ENCODE results near the gene WDFY2. TPM values are rescaled to one million over a fixed set of nuclear protein-coding genes. Genes with fewer than 3 reads are reported as not detected.

The WDFY2 gene
- total and polyA plus RNA-seq, 7 experiments from 2014 or later, result 3.2 to 44.3 (median 18.6) TPM

DNA sequence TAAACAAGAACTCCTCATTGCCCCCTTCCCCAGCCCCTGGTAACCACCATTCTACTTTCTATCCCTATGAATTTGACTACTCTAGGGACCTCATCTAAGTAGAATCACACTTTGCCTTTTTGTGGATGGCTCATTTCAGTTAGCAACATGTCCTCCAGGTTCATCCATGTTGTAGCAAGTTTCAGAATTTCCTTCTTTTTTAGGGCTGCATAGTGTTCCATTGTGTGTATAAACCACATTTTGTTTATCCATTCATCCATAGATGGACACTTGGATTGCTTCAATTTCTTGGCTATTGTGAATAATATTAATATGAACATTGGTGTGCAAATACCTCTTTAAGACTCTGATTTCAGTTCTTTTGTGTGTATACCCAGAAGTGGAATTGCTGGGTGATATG lies 224.5 kb downstream of the WDFY2 start:
- Histone ChIP-seq H3K27me3 (ENCODE audit: control insufficient read depth in 2 of 2, insufficient read depth in 2 of 2, low read length in 2 of 2) (no peaks in the 10 kb centered on the region), H3K4me3 (ENCODE audit: low read length) (no peak overlapping the region), H3K9me3 (ENCODE audit: control insufficient read depth in 2 of 3, low read length in 3 of 3) (no peaks in the 10 kb centered on the region), H3K27ac (ENCODE audit: low read depth, low read length) (no peak overlapping the region), H3K4me1 (ENCODE audit: control insufficient read depth in 2 of 2, insufficient read depth in 2 of 2, low read length in 2 of 2) (peaks cover 11 to 26% of the 10 kb centered on the region in 2 donors), H3K36me3 (ENCODE audit: control insufficient read depth in 2 of 3, insufficient read depth in 3 of 3, low read length in 3 of 3) (peaks cover 0 to 45% (median 14%) of the 10 kb centered on the region in 3 experiments)
- ATAC-seq, result no peak
- Mint-ChIP-seq H3K27me3 (peaks cover 0 to 3% (median 0%) of the 10 kb centered on the region in 5 donors), H3K4me3 (peak overlapping the region in 1 of 10 donors; percentile 27), H3K4me1 (peaks cover 25 to 77% (median 54%) of the 10 kb centered on the region in 7 donors), H3K27ac (peak overlapping the region in 7 of 9 donors; percentile 60 to 100 (median 99)), H3K9me3 (peaks cover 0 to 2% (median 0%) of the 10 kb centered on the region in 11 donors), H3K36me3 (peaks cover 0 to 31% (median 25%) of the 10 kb centered on the region in 5 donors)
- DNase-seq, result no peak
- CTCF ChIA-PET, result interaction anchor here (1.0 to 2.9 kb wide), 2 partner anchors 12 to 23 kb away, joined by 4 to 16 read pairs; no protein-coding TSS in a partner anchor
- intact Hi-C loops (cut with micrococcal nuclease), result loop anchor here (10.0 kb wide), 4 partner anchors 164 to 1684 kb away; no protein-coding TSS in a partner anchor
- POLR2A ChIA-PET, result interaction anchor here (0.7 to 13.1 kb wide), 4 partner anchors 16 to 356 kb away, joined by 3 to 324 read pairs (median 26); partner anchors contain the start of gene INTS6

DNA sequence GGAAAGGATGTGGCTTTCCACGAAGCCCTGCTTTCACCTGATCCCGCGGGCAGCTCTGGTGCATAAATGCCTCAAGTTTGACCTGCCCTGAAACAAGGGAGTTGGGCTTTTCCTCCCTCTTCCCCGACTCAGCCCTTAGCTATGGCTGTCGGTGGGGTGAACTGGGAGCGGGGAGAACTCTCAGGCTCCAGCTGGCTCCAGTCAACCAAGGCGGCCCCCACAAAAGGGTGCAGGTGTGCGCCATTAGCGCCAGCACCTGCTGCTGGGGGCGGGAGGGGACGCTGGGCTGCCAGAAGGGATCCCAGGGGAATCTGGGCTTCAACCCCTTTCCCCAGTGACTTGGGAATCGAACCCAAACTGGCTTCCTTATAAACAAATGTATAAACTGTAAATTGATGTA lies 226.8 kb downstream of the WDFY2 start:
- Mint-ChIP-seq H3K4me3 (no peak overlapping the region), H3K9me3 (no peaks in the 10 kb centered on the region), H3K27me3 (no peaks in the 10 kb centered on the region), H3K27ac (peak overlapping the region in 6 of 9 donors; percentile 79 to 99 (median 86)), H3K36me3 (peaks cover 0 to 33% (median 25%) of the 10 kb centered on the region in 5 donors), H3K4me1 (peaks cover 19 to 82% (median 57%) of the 10 kb centered on the region in 7 donors)
- peaks cover 11 to 35% of the 10 kb centered on the region in 2 donors for H3K4me1 ChIP-seq (ENCODE audit: control insufficient read depth in 2 of 2, insufficient read depth in 2 of 2, low read length in 2 of 2)
- peaks cover 0 to 50% (median 14%) of the 10 kb centered on the region in 3 experiments for H3K36me3 ChIP-seq (ENCODE audit: control insufficient read depth in 2 of 3, insufficient read depth in 3 of 3, low read length in 3 of 3)
- H3K9me3 ChIP-seq (ENCODE audit: control insufficient read depth in 2 of 3, low read length in 3 of 3), result no peaks in the 10 kb centered on the region
- CTCF ChIA-PET, result interaction anchor here (2.9 to 3.4 kb wide), 2 partner anchors 10 to 21 kb away, joined by 16 read pairs; no protein-coding TSS in a partner anchor
- no peak for ATAC-seq
- H3K4me3 ChIP-seq (ENCODE audit: low read length), result no peak overlapping the region
- H3K27ac ChIP-seq (ENCODE audit: low read depth, low read length), result peak overlapping the region; percentile 52
- intact Hi-C loops (cut with micrococcal nuclease), result no loop called here
- POLR2A ChIA-PET, result interaction anchor here (0.9 to 13.1 kb wide), 5 partner anchors 13 to 1695 kb away, joined by 3 to 324 read pairs (median 8); partner anchors contain the start of gene INTS6
- H3K27me3 ChIP-seq (ENCODE audit: control insufficient read depth in 2 of 2, insufficient read depth in 2 of 2, low read length in 2 of 2), result no peaks in the 10 kb centered on the region
- no peak for DNase-seq

DNA sequence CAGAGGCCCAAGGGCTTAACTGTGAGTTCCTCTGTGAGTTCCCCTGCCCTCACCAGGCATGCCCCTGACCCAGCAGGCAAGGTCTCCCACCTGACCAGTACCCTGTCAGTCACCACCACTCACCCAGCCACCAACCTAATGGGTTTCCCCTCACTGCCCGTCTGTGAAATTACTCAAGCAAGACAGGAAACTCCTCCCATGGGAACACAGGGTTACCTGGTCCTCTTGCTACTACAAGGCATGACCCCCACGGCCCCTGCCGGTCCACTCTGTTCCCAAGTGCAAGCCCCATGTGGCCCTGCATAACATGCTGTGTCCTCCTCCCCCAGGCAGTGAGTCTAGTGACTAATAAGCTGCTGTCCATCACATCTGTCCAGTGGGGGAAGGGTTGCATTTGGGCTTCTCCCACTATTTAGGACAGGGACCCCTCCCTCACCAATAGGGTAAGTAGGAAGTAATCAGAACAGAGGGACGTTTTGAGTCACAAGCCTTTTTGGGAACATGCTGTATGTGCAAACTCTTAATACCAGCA lies 227.7 kb downstream of the WDFY2 start:
- no peak for ATAC-seq
- Histone ChIP-seq H3K27me3 (ENCODE audit: control insufficient read depth in 2 of 2, insufficient read depth in 2 of 2, low read length in 2 of 2) (no peaks in the 10 kb centered on the region), H3K36me3 (ENCODE audit: control insufficient read depth in 2 of 3, insufficient read depth in 3 of 3, low read length in 3 of 3) (peaks cover 0 to 57% (median 18%) of the 10 kb centered on the region in 3 experiments), H3K4me3 (ENCODE audit: low read length) (no peak overlapping the region), H3K9me3 (ENCODE audit: control insufficient read depth in 2 of 3, low read length in 3 of 3) (no peaks in the 10 kb centered on the region), H3K4me1 (ENCODE audit: control insufficient read depth in 2 of 2, insufficient read depth in 2 of 2, low read length in 2 of 2) (peaks cover 11 to 44% of the 10 kb centered on the region in 2 donors), H3K27ac (ENCODE audit: low read depth, low read length) (peak overlapping the region; percentile 41)
- DNase-seq, result no peak
- ChIA-PET CTCF (interaction anchor here (0.8 to 5.0 kb wide), 5 partner anchors 9 to 390 kb away, joined by 3 to 192 read pairs (median 16); no protein-coding TSS in a partner anchor), POLR2A (interaction anchor here (2.4 to 13.1 kb wide), 3 partner anchors 10 to 22 kb away, joined by 13 to 324 read pairs (median 84); no protein-coding TSS in a partner anchor)
- Mint-ChIP-seq H3K4me1 (peaks cover 20 to 83% (median 57%) of the 10 kb centered on the region in 7 donors), H3K4me3 (peak overlapping the region in 2 of 10 donors; percentile 4 to 33), H3K36me3 (peaks cover 0 to 30% (median 25%) of the 10 kb centered on the region in 5 donors), H3K9me3 (no peaks in the 10 kb centered on the region), H3K27ac (peak overlapping the region in 8 of 9 donors; percentile 52 to 99 (median 86)), H3K27me3 (no peaks in the 10 kb centered on the region)
- intact Hi-C loops (cut with micrococcal nuclease), result no loop called here

DNA sequence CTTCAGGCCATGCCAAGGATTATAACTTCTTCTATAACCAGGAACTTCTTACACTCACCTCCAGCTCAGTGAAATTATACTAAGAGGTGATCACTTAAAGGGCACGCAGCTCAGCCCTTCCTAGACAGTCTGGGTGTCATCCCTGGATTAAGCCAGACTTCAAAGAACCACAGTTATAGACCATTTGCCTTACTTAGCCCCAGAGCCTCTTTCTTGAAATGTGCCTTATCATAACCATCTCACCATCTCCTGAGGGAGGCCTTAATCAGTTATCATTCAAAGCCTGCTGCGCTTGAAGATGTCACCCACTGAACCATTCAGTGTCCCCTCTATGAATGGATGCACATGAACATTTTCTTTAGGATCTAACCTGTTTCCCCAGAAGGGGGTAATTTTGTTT lies 229.8 kb downstream of the WDFY2 start:
- CTCF ChIA-PET, result interaction anchor here (0.7 to 5.0 kb wide), 11 partner anchors 8 to 369 kb away, joined by 3 to 192 read pairs (median 8); no protein-coding TSS in a partner anchor
- no peaks in the 10 kb centered on the region for H3K9me3 ChIP-seq (ENCODE audit: control insufficient read depth in 2 of 3, low read length in 3 of 3)
- DNase-seq (no peak), ATAC-seq (no peak)
- peaks cover 11 to 65% of the 10 kb centered on the region in 2 donors for H3K4me1 ChIP-seq (ENCODE audit: control insufficient read depth in 2 of 2, insufficient read depth in 2 of 2, low read length in 2 of 2)
- peaks cover 33 to 85% (median 76%) of the 10 kb centered on the region in 7 donors for H3K4me1 Mint-ChIP-seq
- peak overlapping the region in 3 of 10 donors; percentile 33 to 100 (median 36) for H3K4me3 Mint-ChIP-seq
- no peaks in the 10 kb centered on the region for H3K9me3 Mint-ChIP-seq
- peaks cover 0 to 53% (median 13%) of the 10 kb centered on the region in 3 experiments for H3K36me3 ChIP-seq (ENCODE audit: control insufficient read depth in 2 of 3, insufficient read depth in 3 of 3, low read length in 3 of 3)
- peaks cover 0 to 31% (median 24%) of the 10 kb centered on the region in 5 donors for H3K36me3 Mint-ChIP-seq
- no peaks in the 10 kb centered on the region for H3K27me3 ChIP-seq (ENCODE audit: control insufficient read depth in 2 of 2, insufficient read depth in 2 of 2, low read length in 2 of 2)
- H3K27ac Mint-ChIP-seq, result peak overlapping the region in 8 of 9 donors; percentile 68 to 99 (median 94)
- H3K27me3 Mint-ChIP-seq, result no peaks in the 10 kb centered on the region
- H3K27ac ChIP-seq (ENCODE audit: low read depth, low read length), result peak overlapping the region; percentile 85
- H3K4me3 ChIP-seq (ENCODE audit: low read length), result no peak overlapping the region
- intact Hi-C loops (cut with micrococcal nuclease), result no loop called here
- POLR2A ChIA-PET, result interaction anchor here (0.6 to 13.1 kb wide), 9 partner anchors 8 to 380 kb away, joined by 3 to 324 read pairs (median 12); partner anchors contain the start of gene INTS6

DNA sequence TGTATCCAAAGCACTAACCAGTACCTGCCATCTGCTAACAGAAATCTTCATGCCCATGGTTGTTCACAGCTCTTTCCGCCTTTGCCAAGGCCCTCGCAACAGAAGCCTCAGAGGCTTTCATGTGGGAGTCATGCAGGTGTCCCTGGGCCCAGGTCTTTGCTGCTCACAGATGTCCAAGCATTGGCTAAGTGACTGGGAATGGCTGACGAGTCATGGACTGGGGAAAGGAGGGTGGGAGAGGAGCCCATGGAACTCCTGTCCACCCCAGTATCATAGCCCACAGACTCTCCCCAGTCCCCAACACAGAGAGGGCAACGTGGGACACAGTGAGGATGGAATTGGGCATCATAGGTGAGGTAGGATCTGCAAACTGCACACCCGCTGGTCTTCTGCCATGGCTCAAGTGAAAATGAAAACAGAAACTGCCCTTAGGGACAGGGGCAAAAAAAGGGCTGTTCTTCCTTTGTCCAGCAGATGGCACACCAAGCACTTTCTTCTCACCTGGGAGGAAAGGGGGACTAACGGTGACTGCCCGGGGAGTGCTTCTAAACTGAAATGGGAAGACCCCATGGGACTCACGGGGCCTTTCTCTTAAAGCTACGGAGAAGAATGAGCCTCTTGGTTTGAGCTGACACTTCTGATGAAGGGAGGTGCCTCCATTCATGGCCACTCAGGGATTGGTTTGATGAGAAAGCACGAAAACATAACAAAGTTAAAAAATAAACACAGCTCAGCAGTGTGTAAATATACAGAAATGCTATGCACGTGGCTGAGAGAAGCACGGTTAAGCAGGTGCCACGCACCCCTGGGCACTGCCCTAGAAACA lies 230.8 kb downstream of the WDFY2 start:
- intact Hi-C loops (cut with micrococcal nuclease), result loop anchor here (1.0 to 5.0 kb wide), 8 partner anchors 10 to 312 kb away; partner anchors contain the start of genes ALG11 (in 1 of the 2), ATP7B (in 1 of the 2) and DHRS12 (in 1 of the 2)
- Mint-ChIP-seq H3K36me3 (peaks cover 0 to 29% (median 15%) of the 10 kb centered on the region in 5 donors), H3K9me3 (no peaks in the 10 kb centered on the region), H3K27me3 (no peaks in the 10 kb centered on the region), H3K27ac (peak overlapping the region; percentile 61 to 99 (median 95)), H3K4me1 (peaks cover 42 to 90% (median 86%) of the 10 kb centered on the region in 7 donors), H3K4me3 (peak overlapping the region; percentile 44 to 100 (median 74))
- DNase-seq (peak; percentile 40 to 81 (median 70)), ATAC-seq (peak; percentile 84)
- Histone ChIP-seq H3K36me3 (ENCODE audit: control insufficient read depth in 2 of 3, insufficient read depth in 3 of 3, low read length in 3 of 3) (peaks cover 0 to 43% (median 12%) of the 10 kb centered on the region in 3 experiments), H3K27me3 (ENCODE audit: control insufficient read depth in 2 of 2, insufficient read depth in 2 of 2, low read length in 2 of 2) (no peaks in the 10 kb centered on the region), H3K27ac (ENCODE audit: low read depth, low read length) (peak overlapping the region; percentile 85), H3K4me1 (ENCODE audit: control insufficient read depth in 2 of 2, insufficient read depth in 2 of 2, low read length in 2 of 2) (peaks cover 21 to 75% of the 10 kb centered on the region in 2 donors), H3K9me3 (ENCODE audit: control insufficient read depth in 2 of 3, low read length in 3 of 3) (no peaks in the 10 kb centered on the region), H3K4me3 (ENCODE audit: low read length) (peak overlapping the region; percentile 3)
- ChIA-PET POLR2A (interaction anchor here (0.6 to 13.1 kb wide), 8 partner anchors 9 to 379 kb away, joined by 3 to 324 read pairs (median 10); partner anchors contain the start of gene INTS6), CTCF (interaction anchor here (0.6 to 5.0 kb wide), 20 partner anchors 9 to 394 kb away, joined by 3 to 192 read pairs (median 6); partner anchors contain the start of gene TMEM272)
